IPS-NIHi7 (cell line): ENCODE measurements around the gene P2RY4.
"Not testable (repeated sequence)": the region's sequence is repeated elsewhere in the genome, so short reads cannot be mapped to it uniquely, and the experiment has no call there.

Source experiments
- DNase-seq: peaks from one replicate; pipeline ENCODE4 v3.0.0; 2012; ENCODE audit warnings: mixed read lengths; ENCODE audit errors: extremely low spot score

Gene P2RY4

GRCh38 chrX:70243601-70244000, 16.4 kb downstream of the P2RY4 start:
- not testable (repeated sequence) for DNase-seq

- DNase-seq = no peak
These were observed 18.5 kb downstream of the P2RY4 start for GRCh38 chrX:70241501-70241900.

- no peak for DNase-seq
These were observed 19.3 kb downstream of the P2RY4 start for GRCh38 chrX:70240751-70241150.

GRCh38 chrX:70234355-70234754, 25.6 kb downstream of the P2RY4 start, which contains the start of gene AWAT1:
TSS of gene AWAT1 (plus strand) at chrX:70234655. CDS start at chrX:70234696, 41 bp downstream.
- DNase-seq = no peak

- DNase-seq = no peak
These were observed 28.3 kb downstream of the P2RY4 start for GRCh38 chrX:70231666-70232065.

GRCh38 chrX:70226687-70227086, 33.3 kb downstream of the P2RY4 start:
- DNase-seq = no peak

- DNase-seq = no peak
These were observed 34.0 kb downstream of the P2RY4 start for GRCh38 chrX:70226048-70226447.

- no peak for DNase-seq
These were observed 39.9 kb downstream of the P2RY4 start for GRCh38 chrX:70219938-70220764.

- not testable (repeated sequence) for DNase-seq
These were observed 50.4 kb downstream of the P2RY4 start for GRCh38 chrX:70209570-70209969.

GRCh38 chrX:70208479-70208878, 51.5 kb downstream of the P2RY4 start:
- DNase-seq = no peak
